Upper lobe of left lung (tissue), 6 donors: ENCODE results near the gene NAT14. TPM values are rescaled to one million over a fixed set of nuclear protein-coding genes. Genes with fewer than 3 reads are reported as not detected.

Source experiments
- ATAC-seq, 2 donors: fragments of 200-7000 bp; cut with Tn5 transposase; one replicate each; pipeline ENCODE4 v1.9.1; 2022; ENCODE audit warnings: mild to moderate bottlenecking in 2 of 2, moderate library complexity in 2 of 2; ENCODE audit not compliant: low FRiP score in 2 of 2
- DNase-seq, 2 donors: peaks; one replicate each; pipeline ENCODE4 v3.0.0-alpha.2; 2019 to 2020
- H3K27ac ChIP-seq, 4 donors: fragments of 200-600 bp; sonication (generic); one replicate each; pipeline ENCODE4 v1.5.1; 2016 to 2019
- H3K27me3 ChIP-seq, 4 donors: fragments of 200-600 bp; sonication (generic); one replicate each; pipeline ENCODE4 v1.5.1; 2017 to 2019
- H3K36me3 ChIP-seq, 4 donors: fragments of 200-600 bp; sonication (generic); one replicate each; pipeline ENCODE4 v1.5.1; 2016 to 2019
- H3K4me1 ChIP-seq, 4 donors: fragments of 200-600 bp; sonication (generic); one replicate each; pipeline ENCODE4 v1.5.1; 2018 to 2019
- H3K4me3 ChIP-seq, 4 donors: fragments of 200-600 bp; sonication (generic); one replicate each; pipeline ENCODE4 v1.5.1; 2017 to 2019; ENCODE audit warnings: mild to moderate bottlenecking in 2 of 4, moderate library complexity in 1 of 4
- H3K9me3 ChIP-seq, 4 donors: fragments of 200-600 bp; sonication (generic); one replicate each; pipeline ENCODE4 v1.5.1; 2018 to 2019
- CTCF ChIP-seq, 6 experiments: fragments of 450-650 bp in 4 of 6; fragments of 200-600 bp in 2 of 6; sonication (generic) in 2 of 6; IDR thresholded peaks; one replicate each; pipeline ENCODE4 v1.5.1; 2016 to 2019; ENCODE audit warnings: antibody characterized with exemption in 6 of 6
- EP300 ChIP-seq, 4 donors: sonication (generic); formaldehyde crosslinking; IDR thresholded peaks; one replicate each; pipeline ENCODE4 v1.5.1; 2017; ENCODE audit warnings: antibody characterized with exemption in 4 of 4, control low read depth in 2 of 4
- POLR2A ChIP-seq, 4 donors: fragments of 450-650 bp; IDR thresholded peaks; one replicate each; pipeline ENCODE4 v1.5.1; 2016 to 2017; ENCODE audit warnings: antibody characterized with exemption in 4 of 4, mild to moderate bottlenecking in 2 of 4
- POLR2AphosphoS5 ChIP-seq, 2 donors: sonication (generic); formaldehyde crosslinking; IDR thresholded peaks; one replicate each; pipeline ENCODE4 v1.5.1; 2017; ENCODE audit warnings: antibody characterized with exemption in 2 of 2
- WGBS, 2 donors: methylation state at CpG; one replicate each; pipeline ENCODE4 v1.1.5; 2017 to 2018; 5-methylcytosine and 5-hydroxymethylcytosine counted together
- total RNA-seq, 6 donors: library from RNA; depleted of rRNA in 4 of 6; stranded (reverse); fragments of >200 nt in 4 of 6; gene quantifications; one replicate each; pipeline versions ENCODE4 v1.1.0 to v1.2.1, GENCODE V29; 2016 to 2021
- donor health status: DM: no; HTN: no; CAD: no; lungs with moderate emphysema.
- donor health status: DM: no; HTN: yes; CAD: no; lungs with severe emphysema.

The NAT14 gene
- total RNA-seq, result 10 to 100 TPM; 13.1 to 19.2 (median 16.3) TPM

GRCh38 chr19:55484593-55485438 lies at the start of gene NAT14:
NAT14 (plus strand) TSS chr19:55485188; CDS start chr19:55485709, 521 bp downstream.
- no peak for TF ChIP-seq POLR2AphosphoS5 (IDR thresholded peaks at IDR 0.05)
- TF ChIP-seq POLR2A (IDR thresholded peaks at IDR 0.05), result peak in 1 of 4 donors; percentile 20
- H3K27me3 ChIP-seq, result no peaks in the 10 kb centered on the region
- peaks cover 35 to 43% (median 42%) of the 10 kb centered on the region in 4 donors for H3K4me1 ChIP-seq
- H3K9me3 ChIP-seq, result no peaks in the 10 kb centered on the region
- peak; percentile 21 to 94 for DNase-seq
- peak within 1 kb of the TSS; percentile 80 to 88 (median 85) for H3K27ac ChIP-seq
- peaks cover 4 to 30% (median 24%) of the 10 kb centered on the region in 4 donors for H3K36me3 ChIP-seq
- H3K4me3 ChIP-seq, result peak within 1 kb of the TSS; percentile 52 to 76 (median 54)
- ATAC-seq, result peak in 1 of 2 donors; percentile 55
- WGBS, 2 donors, result 2 to 5% methylated on average over 22 to 25 of the region's 78 CpGs

- Histone ChIP-seq H3K4me3 (no peak overlapping the region), H3K36me3 (no peaks in the 10 kb centered on the region), H3K27me3 (peaks cover 0 to 55% (median 21%) of the 10 kb centered on the region in 4 donors), H3K4me1 (peaks cover 5 to 18% (median 9%) of the 10 kb centered on the region in 4 donors), H3K27ac (no peak overlapping the region), H3K9me3 (no peaks in the 10 kb centered on the region)
- TF ChIP-seq POLR2AphosphoS5 (IDR thresholded peaks at IDR 0.05) (no peak), POLR2A (IDR thresholded peaks at IDR 0.05) (no peak), EP300 (IDR thresholded peaks at IDR 0.05) (no peak), CTCF (IDR thresholded peaks at IDR 0.05) (no peak)
- ATAC-seq (no peak), DNase-seq (no peak)
- WGBS, 2 donors, result 42 to 43% methylated on average over 8 of the region's 8 CpGs
Measured at GRCh38 chr19:55436847-55437246, 48.1 kb upstream of the NAT14 start.

- DNase-seq (peak; percentile 56 to 91), ATAC-seq (peak; percentile 61 to 75)
- TF ChIP-seq CTCF (IDR thresholded peaks at IDR 0.05) (no peak), POLR2AphosphoS5 (IDR thresholded peaks at IDR 0.05) (no peak), EP300 (IDR thresholded peaks at IDR 0.05) (no peak), POLR2A (IDR thresholded peaks at IDR 0.05) (no peak)
- no peak overlapping the region for H3K27ac ChIP-seq
- H3K9me3 ChIP-seq, result no peaks in the 10 kb centered on the region
- peaks cover 0 to 55% (median 26%) of the 10 kb centered on the region in 4 donors for H3K27me3 ChIP-seq
- H3K4me1 ChIP-seq, result peaks cover 5 to 24% (median 10%) of the 10 kb centered on the region in 4 donors
- 1% methylated on average over 17 of the region's 17 CpGs for WGBS, 2 donors
- no peak overlapping the region for H3K4me3 ChIP-seq
- no peaks in the 10 kb centered on the region for H3K36me3 ChIP-seq
Measured at GRCh38 chr19:55437410-55437809, 47.6 kb upstream of the NAT14 start.

- peaks cover 5 to 35% (median 10%) of the 10 kb centered on the region in 4 donors for H3K4me1 ChIP-seq
- H3K9me3 ChIP-seq, result no peaks in the 10 kb centered on the region
- peaks cover 0 to 58% (median 29%) of the 10 kb centered on the region in 4 donors for H3K27me3 ChIP-seq
- no peak for ATAC-seq
- no peak overlapping the region for H3K4me3 ChIP-seq
- TF ChIP-seq POLR2AphosphoS5 (IDR thresholded peaks at IDR 0.05) (no peak), POLR2A (IDR thresholded peaks at IDR 0.05) (no peak), EP300 (IDR thresholded peaks at IDR 0.05) (no peak), CTCF (IDR thresholded peaks at IDR 0.05) (no peak)
- H3K36me3 ChIP-seq, result no peaks in the 10 kb centered on the region
- no peak for DNase-seq
- H3K27ac ChIP-seq, result no peak overlapping the region
- WGBS, 2 donors, result 70 to 86% methylated on average over 5 of the region's 5 CpGs
Measured at GRCh38 chr19:55439052-55439451, 45.9 kb upstream of the NAT14 start.

GRCh38 chr19:55440411-55441105 lies 44.4 kb upstream of the NAT14 start:
- Histone ChIP-seq H3K27me3 (peaks cover 0 to 68% (median 33%) of the 10 kb centered on the region in 4 donors), H3K9me3 (no peaks in the 10 kb centered on the region), H3K36me3 (no peaks in the 10 kb centered on the region), H3K4me3 (no peak overlapping the region), H3K27ac (no peak overlapping the region), H3K4me1 (peaks cover 5 to 35% (median 10%) of the 10 kb centered on the region in 4 donors)
- ATAC-seq (peak in 1 of 2 donors; percentile 7), DNase-seq (peak in 1 of 2 donors; percentile 74)
- WGBS, 2 donors, result 5 to 14% methylated on average over 19 to 30 of the region's 39 CpGs
- TF ChIP-seq CTCF (IDR thresholded peaks at IDR 0.05), result no peak
- TF ChIP-seq EP300 (IDR thresholded peaks at IDR 0.05), result no peak
- no peak for TF ChIP-seq POLR2A (IDR thresholded peaks at IDR 0.05)
- TF ChIP-seq POLR2AphosphoS5 (IDR thresholded peaks at IDR 0.05), result no peak
